Fibroblast of skin of back (primary cell): ENCODE measurements around the gene C9orf43.
A peak's percentile ranks its signal among the peaks of the same experiment; 100 is the strongest.

ENCODE experiments used
- DNase-seq: peaks from one replicate; pipeline ENCODE4 v3.0.0-alpha.2; 2013

The C9orf43 gene

GRCh38 chr9:113468716-113469448 is 58.3 kb downstream of the C9orf43 start:
- no peak for DNase-seq

- peak; percentile 16 for DNase-seq
Observed at GRCh38 chr9:113471143-113471542, 60.6 kb downstream of the C9orf43 start.

DNA sequence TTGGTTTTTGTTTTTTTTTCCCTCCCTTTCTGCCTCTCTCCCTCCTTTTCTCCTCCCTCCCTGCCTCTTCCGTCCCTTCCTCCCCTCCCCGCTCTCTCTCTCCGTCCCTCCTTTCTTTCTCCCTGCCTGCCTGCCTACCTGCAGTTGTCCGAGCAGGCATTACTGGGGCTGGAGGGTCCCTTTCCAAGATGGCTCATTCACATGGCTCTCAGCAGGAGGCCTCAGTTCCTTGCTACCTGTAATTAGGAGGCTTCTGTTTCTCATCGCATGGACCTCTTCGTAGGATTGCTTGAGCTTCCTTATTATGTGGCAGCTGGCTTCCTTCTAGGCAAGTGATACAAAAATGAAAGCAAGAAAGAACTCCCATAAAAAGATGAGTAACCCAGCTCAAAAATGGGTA is 61.0 kb downstream of the C9orf43 start:
- no peak for DNase-seq

DNA sequence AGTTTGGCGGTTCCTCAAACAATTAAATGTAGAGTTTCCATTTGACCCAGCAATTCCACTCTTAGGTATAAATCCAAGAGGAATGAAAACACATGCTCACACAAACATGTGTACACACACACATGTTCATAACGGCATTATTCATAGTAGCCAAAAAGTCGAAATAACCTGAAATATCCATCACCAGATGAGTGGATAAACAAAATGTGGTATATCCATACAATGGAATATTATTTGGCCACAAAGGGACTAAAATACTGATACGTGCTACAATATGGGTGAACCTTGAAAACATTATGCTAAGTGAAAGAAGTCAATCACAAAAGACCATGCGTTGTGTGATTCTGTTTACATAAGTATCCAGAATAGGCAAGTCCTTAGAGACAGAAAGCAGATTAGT is 61.7 kb downstream of the C9orf43 start:
- DNase-seq = no peak

- no peak for DNase-seq
Observed at GRCh38 chr9:113474360-113475028, 63.9 kb downstream of the C9orf43 start.

GRCh38 chr9:113475031-113475430 is 64.5 kb downstream of the C9orf43 start:
- DNase-seq = no peak

DNA sequence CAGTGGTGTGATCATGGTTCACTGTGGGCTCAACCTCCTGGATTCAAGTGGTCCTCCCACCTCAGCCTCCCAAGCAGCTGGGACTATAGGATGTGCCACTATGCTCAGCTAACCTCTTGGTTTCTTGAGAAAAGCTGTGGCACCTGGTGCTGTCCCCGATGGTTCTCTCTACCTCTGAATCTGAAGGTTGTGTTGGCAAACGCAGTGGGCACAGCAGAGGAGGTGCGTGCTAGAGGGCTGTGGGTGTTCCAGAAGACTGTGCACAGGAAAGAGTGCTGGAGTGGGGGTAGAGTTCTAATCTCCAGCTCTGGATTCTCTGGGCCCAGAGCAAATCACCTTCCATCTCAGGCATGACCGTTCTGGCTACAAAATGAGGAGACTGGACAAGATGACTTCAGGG is 65.4 kb downstream of the C9orf43 start:
- DNase-seq = no peak

GRCh38 chr9:113476511-113476916 is 66.0 kb downstream of the C9orf43 start:
- no peak for DNase-seq

GRCh38 chr9:113477058-113477457 is 66.5 kb downstream of the C9orf43 start:
- no peak for DNase-seq

GRCh38 chr9:113477661-113478060 is 67.1 kb downstream of the C9orf43 start:
- no peak for DNase-seq

- DNase-seq = no peak
Observed at GRCh38 chr9:113479174-113479621, 68.7 kb downstream of the C9orf43 start.
